ENCODE measurements around the gene TMC8. TPM values are rescaled to one million over a fixed set of nuclear protein-coding genes. Genes with fewer than 3 reads are reported as not detected.
A peak's percentile ranks its signal among the peaks of the same experiment; 100 is the strongest.
"Not testable (repeated sequence)": the region's sequence is repeated elsewhere in the genome, so short reads cannot be mapped to it uniquely, and the experiment has no call there.

The TMC8 gene
- total RNA-seq, 1 donor from 2014 or later = 0.41 TPM

DNA sequence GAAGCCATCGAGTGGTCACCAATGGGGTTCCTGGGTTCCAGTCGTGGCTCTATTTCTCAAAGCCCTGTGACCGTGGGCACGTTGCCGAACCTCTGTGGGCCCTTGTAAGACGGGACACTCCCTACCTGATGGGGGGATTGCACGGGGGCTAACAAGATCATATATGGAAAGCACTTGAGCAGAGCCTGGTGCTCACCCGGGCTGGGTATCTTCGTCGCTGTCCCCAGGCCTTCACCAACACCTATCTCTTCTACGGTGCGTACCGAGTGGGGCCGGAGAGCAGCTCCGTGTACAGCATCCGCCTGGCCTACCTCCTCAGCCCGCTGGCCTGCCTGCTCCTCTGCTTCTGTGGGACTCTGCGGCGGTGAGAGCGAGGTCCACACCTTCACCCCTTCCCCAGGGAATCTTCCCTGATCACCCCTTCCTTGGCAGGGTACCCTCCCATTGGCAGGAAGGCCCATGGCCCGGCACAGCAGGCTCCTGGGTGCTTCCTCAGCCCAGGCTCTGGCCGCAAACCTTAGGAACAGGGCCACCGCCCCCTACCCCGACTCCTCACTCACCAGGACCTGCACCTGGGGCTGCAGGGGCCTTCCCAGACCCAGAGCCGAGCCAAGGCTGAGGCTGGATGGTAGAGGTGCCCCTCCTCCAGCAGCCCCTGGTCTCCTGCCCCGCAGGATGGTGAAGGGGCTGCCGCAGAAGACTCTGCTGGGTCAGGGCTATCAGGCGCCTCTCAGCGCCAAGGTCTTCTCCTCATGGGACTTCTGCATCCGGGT is 2.8 kb downstream of the TMC8 start:
- no peak for FAIRE-seq
- DNase-seq (ENCODE audit: low spot score in 2 of 2) = no peak

DNA sequence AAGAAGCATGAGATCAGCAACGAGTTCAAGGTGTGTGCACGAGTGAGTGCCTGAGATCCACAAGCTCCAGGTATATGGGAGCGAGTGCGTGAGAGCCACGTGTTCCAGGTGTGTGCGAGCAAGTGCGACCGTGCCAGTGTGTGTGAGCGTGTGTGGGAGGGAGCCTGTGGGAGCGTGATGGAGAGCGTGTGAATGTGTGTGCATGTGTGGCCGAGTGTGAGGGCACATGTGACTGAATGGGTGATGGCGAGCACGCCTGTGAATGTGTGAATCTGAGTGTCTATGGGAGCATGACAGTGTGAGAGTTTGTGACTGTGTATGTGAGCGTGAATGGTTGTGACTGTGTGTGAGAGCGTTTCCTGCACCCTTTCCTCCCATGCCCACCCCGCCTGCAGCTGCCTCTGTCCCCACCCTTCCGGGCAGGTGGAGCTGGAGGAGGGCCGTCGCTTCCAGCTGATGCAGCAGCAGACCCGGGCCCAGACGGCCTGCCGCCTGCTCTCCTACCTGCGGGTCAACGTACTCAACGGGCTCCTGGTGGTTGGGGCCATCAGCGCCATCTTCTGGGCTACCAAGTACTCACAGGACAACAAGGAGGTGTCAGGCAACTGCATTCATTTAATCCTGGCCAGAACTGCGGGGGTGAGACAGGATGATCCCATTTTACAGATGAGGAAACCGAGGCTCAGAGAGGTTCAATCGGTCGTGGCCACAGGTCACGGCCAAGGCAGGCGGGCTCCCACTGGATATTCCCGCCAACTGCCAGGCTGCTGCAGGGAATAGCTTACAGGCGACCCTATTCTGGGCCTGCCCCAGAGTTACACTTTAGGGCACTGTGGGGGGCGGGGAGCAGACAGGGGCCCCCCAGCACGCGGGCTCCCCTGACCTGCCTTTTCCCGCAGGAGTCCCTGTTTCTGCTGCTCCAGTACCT is 3.7 kb downstream of the TMC8 start:
- no peak for FAIRE-seq
- no peak for DNase-seq (ENCODE audit: low spot score in 2 of 2)

DNA sequence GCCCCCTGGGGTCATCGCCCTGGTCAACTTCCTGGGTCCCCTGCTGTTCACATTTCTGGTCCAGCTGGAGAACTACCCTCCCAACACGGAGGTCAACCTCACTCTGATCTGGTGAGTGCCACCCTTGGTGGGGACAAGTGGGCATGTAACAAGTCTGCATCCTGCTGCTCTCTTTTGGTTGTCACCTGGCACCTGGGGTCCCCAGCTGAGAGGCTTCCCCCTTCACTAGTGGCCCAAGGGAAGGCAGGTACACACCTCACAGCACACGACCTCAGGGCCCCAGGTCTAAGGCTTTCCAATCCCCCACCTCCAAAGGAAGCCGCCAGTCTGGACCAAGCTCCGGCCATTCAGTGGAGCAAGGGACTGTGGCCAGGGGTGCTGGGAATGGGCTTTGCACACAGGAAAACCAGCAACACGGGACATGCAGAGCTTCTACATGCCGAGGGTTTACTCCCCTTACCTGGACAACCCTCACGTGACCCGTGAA is 4.4 kb downstream of the TMC8 start:
- FAIRE-seq = no peak
- no peak for DNase-seq (ENCODE audit: low spot score in 2 of 2)

DNA sequence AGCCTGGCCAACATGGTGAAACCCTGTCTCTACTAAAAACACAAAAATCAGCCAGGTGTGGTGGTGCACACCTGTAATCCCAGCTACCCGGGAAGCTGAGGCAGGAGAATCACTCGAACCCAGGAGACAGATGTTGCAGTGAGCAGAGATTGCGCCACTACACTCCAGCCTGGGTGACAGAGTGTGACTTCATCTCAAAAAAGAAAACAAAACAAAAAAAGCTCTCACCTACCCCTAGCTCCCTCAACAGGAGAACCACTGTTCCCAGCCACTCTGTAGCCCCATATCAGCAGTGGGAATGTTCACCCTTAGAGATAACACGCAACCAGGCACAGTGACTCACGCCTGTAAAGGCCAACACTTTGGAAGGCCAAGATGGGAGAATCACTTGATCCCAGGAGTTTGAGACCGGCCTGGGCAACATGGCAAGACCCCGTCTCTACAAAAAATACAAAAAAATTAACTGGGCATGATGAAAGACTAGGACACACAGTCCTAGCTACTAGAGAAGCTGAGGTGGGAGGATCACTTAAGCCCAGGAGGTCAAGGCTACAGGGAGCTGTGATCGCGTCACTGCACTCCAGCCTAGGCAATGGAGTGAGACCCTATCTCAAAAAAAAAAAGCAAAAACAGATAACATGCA is 5.4 kb downstream of the TMC8 start:
- DNase-seq (ENCODE audit: low spot score in 2 of 2) = no peak
- FAIRE-seq = no peak

DNA sequence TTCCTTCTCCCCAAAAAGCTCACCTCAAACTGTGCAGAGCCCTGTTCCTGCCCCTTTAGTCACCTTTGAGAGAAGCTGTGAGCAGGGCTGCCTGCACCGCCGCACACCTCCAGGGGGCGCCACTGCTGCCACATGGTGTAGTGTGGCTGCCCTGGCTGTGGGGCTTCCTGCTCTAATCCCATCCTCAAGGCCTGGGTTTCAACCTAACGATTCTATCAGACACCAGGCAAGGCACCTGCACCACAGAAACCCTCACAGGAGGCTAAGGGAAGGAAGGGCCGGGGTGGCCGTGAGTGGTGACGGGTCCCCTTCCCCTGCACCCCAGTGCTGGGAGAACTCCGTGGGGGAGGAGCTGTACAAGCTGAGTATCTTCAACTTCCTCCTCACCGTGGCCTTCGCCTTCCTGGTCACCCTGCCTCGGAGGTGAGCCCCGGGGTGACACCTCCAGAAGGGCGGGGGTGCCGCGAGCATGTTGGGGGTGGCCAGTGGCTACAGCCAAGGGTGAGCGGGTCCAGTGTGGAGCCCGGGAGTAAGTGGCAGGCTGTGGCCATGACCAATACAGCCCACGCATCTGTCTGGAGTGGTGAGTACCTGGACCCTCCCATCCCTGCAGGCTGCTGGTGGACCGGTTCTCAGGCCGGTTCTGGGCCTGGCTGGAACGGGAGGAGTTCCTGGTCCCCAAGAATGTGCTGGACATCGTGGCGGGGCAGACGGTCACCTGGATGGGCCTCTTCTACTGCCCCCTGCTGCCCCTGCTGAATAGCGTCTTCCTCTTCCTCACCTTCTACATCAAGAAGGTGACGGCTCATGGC is 7.0 kb downstream of the TMC8 start:
- DNase-seq (ENCODE audit: low spot score in 2 of 2) (no peak), FAIRE-seq (no peak)

DNA sequence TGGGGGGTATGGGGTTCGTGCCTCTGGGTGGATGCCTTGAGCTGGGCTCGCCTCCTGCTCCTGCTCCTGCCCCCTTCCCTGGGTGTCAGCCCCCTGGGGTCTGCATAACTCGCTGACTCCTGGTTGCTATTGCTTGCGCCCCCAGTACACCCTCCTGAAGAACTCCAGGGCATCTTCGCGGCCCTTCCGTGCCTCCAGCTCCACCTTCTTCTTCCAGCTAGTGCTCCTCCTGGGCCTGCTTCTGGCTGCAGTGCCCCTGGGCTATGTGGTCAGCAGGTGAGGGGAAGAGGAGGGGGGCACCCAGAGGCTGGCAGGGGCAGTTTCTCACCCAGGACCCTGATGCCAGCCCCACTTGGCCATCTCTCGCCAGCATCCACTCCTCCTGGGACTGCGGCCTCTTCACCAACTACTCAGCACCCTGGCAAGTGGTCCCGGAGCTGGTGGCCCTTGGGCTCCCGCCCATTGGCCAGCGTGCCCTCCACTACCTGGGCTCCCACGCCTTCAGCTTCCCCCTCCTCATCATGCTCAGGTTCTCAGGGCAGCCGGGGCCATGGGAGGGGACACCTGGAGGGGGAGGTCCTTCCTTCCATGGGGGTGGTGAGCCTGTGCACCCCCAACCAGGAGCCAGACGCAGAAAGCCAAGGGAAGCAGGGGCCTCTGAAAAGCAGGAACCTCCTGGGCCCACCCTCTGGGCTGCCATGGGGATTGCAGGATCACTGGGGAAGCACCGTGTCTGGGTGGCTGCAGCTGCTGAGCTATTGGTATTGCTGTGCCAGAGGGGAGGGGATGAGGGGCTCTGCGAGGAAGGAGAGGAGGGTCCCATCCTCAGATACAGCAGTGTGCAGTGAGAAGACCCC is 7.9 kb downstream of the TMC8 start:
- no peak for FAIRE-seq

DNA sequence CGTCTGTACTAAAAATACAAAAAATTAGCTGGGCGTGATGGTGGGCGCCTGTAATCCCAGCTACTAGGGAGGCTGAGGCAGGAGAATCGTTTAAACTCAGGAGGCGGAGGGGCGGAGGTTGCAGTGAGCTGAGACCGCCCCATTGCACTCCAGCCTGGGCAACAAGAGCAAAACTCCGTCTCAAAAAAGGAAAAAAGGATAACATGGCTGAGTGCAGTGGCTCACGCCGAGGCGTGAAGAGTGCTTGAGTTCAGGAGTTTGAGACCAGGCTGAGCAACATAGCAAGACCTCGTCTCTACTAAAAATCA is 9.2 kb downstream of the TMC8 start:
- FAIRE-seq = not testable (repeated sequence)

More for the DNA sequence above, 7.9 kb downstream of the TMC8 start:
- no peak for DNase-seq (ENCODE audit: low spot score in 2 of 2)

DNA sequence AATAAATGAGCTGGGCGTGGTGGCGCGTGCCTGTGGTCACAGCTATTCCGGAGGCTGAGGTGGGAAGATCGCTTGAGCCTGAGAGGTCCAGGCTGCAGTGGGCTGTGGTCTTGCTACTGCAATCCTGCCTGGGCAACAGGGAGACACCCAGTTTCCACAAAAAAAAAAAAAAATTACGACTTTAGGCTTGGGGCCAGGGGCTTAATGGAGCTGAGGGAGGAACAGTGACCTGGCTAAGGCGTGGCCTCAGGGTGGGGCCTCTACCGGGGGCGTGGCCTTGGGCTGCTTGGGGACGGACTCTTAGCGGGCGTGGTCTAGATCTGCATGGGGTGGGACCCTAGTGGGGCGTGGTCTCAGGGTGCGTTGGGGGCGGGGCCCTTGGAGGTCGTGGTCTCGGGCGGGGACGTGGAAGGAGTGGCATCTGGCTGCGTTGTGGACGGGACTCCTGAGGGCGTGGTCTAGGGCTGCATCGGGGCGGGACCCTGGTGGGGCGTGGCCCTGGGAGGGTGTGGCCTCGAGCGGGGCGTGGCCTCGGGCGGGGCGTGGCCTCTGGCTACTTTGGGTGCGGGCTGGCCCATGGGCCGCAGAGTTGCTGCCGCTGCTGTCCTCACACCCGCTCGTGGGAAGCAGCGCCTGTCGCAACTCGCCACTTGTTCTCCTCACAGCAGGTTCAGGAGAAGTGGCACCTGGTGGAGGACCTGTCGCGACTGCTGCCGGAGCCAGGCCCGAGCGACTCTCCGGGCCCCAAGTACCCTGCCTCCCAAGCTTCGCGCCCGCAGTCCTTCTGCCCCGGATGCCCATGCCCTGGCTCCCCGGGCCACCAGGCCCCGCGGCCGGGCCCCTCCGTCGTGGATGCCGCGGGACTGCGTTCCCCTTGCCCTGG is 9.8 kb downstream of the TMC8 start:
- FAIRE-seq = no peak
- DNase-seq (ENCODE audit: low spot score in 2 of 2) = peak in 1 of 2 donors; percentile 61

More for the DNA sequence above, 9.2 kb downstream of the TMC8 start:
- DNase-seq (ENCODE audit: low spot score in 2 of 2) = not testable (repeated sequence)

DNA sequence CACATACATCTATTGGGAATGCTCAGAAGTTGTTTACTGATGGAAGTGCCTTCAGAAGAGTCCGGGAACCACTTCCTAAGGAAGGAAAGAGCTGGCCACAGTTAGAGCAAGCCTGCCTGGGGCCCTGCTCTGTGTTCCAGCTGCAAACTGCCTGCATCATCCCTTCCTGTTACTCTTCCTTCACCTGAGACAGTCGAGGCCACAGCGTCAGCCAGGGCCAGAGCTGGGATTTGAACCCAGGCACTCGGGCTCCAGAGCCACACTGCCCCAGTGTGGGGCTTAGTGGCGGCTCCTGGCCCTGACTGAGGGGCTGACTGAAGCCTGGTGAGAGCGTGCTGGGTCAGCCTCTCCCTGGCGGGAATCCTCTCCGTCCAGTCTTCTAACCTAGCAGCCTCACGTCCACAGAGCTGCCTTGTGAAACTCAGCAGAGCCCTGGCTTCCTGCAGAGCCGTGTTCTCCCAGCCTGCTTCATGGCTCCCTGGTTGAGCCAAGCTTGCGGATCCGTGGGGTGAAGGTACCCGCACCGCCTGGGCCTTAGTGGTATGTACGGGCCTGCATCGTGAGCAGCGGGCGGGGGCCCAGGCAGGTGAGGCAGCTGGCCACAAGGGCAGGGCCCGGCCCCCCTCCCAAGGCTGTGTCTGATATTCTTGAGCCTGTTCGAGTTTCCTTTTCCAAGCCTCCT is 11.0 kb downstream of the TMC8 start:
- FAIRE-seq (no peak), DNase-seq (ENCODE audit: low spot score in 2 of 2) (no peak)

DNA sequence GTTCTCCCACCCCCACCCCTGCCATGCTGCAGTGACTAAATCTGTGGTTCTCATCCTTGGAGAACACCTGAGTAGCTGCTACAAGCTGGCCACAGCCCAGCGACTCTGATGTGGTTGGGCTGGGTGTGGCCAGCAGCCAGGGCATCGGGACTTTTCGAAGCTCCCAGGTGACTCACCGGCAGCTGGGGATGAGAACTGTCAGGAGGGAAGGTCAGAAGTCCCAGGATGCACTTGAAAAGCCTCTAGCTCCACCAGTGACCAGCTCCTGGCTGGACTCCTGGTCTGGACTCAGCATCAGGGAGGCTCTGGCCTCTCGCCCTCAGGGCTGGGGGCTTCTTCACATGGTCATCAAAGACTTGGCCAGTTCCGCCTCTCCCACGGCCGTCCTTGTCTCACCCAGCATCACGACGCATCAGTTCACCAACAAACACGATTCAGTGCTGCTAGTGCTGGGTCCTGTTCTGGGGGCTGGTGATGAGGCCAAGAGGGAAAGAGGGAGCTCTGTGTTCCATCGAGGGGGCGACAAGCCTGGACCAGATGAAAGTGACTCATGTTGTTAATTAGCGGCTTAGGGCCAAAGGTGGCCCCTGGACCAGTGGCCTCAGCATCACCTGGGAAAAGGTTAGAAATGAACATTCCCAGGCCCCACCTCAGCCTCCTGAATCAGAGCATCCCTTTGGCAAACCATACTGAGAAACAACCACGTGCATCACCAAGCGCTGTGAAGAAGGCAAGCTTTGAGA is 11.7 kb downstream of the TMC8 start:
- DNase-seq (ENCODE audit: low spot score in 2 of 2) (no peak), FAIRE-seq (no peak)

DNA sequence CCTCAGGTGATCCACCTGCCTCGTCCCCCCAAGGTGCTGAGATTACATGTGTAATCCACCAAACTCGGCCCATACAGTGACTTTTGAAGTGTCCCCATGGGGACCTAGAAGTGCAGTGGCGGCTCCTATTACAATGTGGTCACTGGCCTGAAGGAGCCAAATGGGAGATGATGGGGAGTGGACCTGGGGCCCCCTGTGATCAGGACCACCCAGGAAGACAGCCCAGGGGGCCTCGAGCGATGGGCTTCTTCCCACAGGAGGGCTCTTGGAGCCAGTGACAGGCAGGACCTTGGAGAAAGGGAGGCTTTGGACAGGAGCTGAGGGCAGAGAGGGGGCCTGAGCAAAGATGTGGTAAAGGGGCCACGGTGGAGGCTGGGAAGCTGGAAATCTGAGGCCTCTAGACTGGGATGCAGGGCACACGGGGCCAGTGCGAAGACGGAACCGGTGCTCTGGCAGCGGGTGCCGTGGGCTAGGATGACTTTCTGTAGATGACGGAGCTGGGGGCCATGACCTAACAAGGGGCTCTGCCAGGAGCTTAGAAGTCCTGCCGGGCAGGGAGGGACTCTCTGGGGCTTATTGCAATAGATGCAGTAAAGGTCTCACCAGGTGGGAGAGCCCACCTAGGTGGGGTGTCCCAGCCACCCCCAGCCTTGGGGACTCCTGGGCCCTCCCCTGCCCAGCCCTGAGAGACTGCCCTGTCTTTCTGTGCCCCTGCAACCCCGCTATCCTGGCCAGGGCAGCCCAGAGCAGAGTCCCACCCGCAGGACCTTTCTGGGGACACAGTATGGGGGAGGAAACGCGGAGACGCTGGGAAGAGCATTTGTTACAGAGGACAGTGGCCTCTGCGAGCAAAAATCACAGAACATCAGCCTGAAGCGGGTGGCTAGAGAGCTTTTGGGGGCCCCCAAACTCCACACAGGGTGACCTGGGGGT is 12.9 kb downstream of the TMC8 start:
- FAIRE-seq = no peak
- no peak for DNase-seq (ENCODE audit: low spot score in 2 of 2)

DNA sequence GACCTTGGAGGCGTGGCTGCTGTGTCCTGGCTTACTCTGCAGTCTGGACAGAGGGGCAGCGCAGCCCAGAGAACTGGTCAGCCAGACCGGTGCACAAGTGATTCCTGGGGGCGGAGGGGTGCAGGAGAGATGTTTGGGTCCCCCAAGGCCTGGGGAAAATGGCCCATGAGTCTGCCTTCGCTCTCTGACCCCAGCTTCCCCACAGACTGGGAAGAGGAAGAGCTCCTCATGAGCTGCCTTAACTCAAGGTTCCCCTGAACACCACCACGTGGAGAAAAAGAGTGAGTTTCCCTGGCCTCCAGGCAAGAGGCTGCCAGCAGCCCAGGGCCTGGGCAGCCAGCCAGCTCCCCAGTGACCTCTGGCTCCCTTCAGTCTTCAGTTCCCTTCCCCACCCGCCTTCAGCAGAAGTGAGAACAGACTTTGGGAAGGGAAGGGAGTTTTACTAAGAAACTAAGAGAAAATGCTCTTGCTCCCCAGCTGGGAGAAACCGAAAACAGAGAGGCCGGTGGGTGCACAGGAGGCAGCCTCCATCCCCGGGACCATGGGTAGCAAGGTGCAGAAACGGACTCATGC is 13.7 kb downstream of the TMC8 start:
- FAIRE-seq = no peak
- peak in 1 of 2 donors; percentile 72 for DNase-seq (ENCODE audit: low spot score in 2 of 2)

DNA sequence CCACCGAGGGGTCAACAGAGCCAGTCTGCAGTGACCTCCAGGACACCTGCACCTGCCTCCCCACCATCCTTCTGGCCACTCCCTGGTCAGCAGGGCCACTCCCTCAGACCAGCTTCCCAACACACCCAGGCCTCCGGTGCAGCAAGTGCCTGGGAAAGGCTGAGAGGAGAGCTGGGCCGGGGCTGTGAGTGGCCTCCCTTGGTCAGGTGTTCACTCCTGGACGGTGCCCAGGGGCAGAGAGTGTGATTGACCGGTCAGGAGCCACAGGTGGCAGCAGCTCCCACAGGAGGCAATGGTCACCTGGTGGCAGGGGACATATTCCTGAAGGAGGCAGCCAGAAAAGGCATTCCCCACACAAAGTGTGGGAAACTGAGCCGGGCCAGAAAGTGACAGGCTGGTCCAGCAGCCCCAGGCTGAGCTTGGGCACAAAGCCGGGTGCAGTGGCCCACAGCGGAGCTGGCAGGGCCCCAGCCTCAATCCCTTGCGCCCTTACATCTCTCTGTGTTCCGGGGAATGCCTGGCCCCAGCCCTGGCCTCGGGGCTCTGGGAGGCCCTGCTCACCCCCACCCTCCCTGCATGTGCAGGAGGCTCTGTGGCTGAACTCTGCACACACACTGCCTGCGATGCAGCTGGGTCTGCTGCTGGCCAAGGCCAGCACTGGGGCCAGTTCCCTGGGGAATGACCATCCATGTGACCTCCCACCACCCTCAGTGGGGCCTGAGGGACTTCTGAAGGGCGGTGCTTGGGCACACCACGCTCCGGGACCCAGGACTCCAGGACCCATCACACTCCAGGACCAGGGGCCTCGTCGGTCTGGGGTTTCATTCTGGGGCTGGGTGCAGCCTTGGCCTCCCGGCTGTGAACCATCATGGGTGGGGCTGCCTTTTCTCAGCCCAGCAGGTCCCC is 14.4 kb downstream of the TMC8 start:
- DNase-seq (ENCODE audit: low spot score in 2 of 2) (no peak), FAIRE-seq (no peak)

DNA sequence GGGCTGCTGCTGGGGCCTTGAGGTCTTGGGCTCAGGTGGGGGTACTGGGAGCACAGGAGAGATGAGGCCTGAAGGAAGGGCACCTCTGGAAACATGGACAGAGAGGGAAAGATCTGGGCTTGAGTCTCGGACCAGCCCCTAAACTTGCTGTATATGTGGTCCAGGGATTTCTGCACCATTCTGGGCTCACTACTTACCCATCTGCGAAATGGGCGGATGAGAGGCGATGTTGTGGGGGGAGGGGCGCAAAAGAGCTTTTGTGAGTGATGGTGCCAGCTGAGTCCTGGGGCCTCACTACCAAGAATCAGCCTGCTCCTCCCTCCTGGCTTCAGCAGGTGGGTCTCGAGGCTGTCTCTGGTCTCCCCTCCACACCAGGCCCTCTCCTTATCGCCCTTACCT is 15.9 kb downstream of the TMC8 start:
- no peak for FAIRE-seq
- DNase-seq (ENCODE audit: low spot score in 2 of 2) = no peak

DNA sequence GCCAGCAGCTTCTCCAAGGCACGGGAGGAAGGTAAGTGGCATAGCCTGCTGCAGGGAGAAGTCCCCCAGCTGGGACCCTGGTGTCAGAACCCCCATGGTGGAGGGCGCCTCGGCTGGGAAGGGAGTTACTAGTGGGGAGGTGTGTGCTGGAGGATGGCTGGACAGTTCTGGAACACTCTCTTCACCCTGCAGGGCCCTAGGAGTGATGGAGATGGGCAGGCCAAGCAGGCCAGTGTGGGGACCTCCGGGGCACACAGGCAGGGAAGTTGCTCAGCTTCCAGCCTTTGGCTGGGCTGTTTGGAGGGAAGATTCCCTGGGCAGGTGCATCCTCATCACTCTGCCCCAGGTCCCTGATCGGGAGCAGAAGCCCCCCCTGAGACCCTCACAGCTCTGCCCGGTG is 16.3 kb downstream of the TMC8 start:
- FAIRE-seq = no peak
- DNase-seq (ENCODE audit: low spot score in 2 of 2) = no peak
